Measurements from ENCODE around the gene HMX1.

The HMX1 gene

GRCh38 chr4:8838961-8839431, 32.6 kb downstream of the HMX1 start:
- peak; percentile 5 for DNase-seq

GRCh38 chr4:8838296-8838960, 33.2 kb downstream of the HMX1 start:
- no peak for DNase-seq

DNA sequence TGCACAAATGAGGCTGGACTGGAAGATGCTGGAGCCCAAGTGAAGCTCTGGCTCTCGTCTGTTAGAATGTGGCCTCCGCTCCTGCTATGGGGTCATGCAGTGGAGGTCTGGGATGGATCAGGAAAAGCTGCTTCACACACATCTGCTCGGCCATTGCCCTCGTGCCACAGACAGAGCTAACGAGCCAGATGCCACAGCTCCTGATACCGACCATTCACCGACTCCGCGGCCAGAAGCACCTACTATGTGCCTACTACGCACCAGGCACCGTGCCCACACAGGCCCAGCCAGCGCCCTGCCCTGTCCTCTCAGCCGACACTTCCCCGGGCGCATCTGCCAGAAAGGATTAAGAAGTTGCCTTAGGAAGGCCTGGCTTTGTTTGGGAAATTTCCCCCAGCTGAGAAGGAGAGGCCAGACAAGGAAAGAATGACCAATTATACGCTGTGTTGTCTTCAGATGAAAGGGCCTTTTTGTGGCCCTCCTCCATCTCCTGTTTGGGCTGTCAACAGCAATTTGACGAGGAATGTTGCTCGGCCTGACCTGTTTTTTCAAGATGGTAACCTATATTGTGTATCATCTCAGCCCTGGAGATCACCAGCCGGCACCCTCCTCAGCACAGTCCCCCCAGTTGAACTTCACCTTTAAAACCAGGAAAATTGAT, 34.3 kb downstream of the HMX1 start:
- peak; percentile 10 for DNase-seq

DNA sequence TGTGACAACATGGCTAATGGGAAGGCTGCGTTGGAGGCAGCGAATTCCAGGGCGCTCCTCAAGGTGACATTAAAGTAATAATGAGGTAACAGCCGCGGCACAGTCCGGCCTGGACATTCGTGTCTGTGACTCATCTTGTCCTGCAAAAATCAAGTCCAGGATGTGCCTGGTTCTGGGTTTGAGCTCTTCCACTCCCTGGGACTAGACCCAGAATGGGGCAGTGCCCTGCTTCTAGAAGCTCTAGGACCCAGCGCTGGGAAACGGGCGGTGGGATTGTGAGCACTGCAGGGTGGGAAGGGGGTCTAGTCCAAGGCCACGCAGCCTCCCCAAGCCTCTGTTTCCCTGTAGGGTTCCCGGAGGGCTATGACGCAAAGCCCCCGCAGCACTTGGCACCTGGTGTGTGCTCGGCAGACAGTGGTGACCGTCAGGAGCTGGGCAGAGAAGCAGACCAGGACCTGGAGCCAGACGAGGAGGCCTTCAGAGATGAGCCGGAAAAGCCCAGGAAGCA, 34.9 kb downstream of the HMX1 start:
- no peak for DNase-seq

DNA sequence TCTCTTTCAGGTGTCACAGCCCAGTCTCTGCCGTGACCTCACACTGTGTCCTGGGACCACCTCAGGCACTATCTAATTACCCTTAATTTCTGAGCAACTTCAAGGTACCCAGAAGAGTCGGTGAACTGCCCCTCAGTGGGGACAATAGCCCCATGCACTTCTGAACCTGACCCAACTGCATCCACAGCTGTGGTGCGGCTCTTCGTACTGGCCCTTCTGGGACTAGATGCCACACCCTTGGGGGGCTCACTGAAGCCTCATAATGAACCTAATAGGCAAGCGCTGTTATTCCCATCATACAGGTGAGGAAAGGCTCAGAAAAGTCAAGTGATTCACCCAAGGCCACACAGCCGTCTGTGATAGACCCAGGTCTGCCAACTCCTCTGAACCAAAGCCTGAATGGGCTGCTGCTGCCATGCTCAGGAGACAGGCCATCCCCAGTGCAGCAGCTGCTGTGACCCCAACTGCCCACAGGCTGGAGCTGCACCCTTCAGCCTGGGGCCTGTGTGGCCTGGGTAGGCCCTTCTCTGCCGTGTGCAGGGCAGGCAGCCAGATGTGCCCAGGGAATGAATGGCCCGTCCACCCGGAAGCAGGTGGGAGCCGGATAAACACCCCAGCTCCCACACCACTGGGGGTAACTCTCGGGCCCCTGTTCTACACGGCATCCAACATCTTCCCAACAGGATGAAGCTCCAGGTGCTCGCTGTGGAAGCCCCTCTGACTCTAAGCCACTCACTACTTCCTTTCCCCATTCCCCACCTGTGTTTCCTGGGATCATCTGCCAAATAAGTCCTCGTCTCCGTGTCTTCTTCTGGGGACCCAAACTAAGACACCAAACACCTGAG, 35.9 kb downstream of the HMX1 start:
- DNase-seq = peak; percentile 10

DNA sequence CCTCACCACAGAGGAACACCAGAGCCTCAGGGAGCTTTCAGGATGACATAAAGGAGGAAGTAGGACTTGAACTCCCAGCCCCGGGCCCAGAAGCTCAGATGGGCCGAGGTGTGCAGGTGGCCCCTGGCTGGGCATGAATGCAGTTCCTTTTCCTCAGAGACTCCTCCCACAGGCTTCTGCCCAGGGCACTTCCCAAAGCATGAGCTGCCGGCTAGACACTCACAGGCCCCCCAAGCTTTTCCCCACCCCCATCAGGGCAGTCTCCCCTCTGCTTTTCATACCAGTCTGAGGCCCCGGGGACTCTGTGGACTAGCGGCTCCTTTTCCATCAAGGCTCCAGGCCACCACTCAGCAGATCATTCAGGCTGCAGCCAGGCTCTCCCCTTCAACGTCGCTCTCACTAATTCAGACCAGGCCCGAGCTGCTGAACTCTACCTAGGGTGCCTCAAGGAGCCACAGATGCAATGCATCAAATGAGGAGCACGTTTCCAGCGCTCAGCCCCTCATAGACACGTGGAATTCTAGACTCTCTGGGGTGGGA, 36.9 kb downstream of the HMX1 start:
- DNase-seq = peak; percentile 6

DNA sequence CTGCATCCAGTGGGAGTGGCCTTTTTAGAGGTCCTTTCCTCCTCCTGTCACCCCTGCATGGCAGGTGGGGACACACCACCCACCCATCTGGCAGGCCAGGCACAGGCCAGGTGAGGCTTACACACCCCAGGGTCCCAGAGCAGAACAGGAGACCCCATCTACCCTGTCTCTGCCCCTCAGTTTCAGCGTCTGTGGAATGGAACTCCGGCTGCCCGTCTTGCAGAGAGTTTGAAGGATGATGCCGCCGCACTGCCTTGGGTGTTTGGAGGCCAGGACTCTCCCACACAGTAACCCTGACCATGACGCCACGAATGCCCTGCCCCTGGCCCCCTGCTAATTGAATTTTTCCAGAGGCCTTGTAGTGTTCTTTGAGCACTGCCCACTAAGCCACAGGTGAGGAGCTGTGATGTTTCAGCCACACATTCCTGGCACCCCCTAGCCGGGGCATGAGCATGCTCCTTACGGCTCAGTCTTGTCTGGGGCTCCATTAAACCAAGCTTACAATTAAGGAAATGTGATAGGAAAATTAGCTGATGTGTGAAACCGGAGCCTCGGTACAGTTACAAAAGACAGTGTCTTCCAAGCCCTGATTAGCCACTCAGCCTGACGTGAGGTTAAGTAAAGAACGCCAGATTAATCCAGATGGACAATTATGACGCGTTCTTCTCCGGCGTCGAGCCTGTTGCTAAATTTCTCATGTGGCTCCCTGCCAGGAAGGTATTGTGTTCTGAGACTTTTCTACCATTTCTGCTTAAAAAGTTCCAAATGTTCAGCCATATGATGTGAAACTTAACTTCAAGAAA, 39.3 kb downstream of the HMX1 start:
- DNase-seq = peak; percentile 35

- peak; percentile 5 for DNase-seq
These were observed 40.2 kb downstream of the HMX1 start for GRCh38 chr4:8831221-8832112.

DNA sequence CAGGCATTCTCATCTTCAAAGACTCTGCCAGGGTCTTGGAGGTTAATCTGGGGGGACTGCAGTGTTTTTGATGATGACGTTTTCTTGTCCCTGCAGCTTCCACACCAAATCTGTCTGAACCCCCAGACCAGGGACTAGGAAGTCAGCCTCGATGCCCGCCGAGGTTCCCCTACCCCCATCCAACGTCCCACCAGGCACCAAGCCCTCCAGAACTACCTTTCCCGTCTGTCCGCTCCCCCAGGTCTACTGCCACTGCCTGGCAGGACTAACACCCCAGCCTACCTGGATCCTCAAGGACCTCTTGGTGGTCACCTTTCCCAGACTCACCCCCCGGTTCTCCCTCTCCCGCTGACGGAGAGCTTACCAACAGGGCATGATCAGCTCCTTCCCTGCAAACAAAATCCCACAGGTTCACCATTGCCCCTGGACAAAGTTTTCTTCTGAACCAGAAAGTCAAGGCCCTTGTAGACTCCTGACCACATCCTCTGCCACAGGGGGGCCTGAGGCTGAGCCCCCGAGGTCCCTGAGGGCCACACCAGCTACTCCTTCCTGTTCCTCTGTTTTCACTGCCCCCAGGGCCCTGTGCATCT, 40.9 kb downstream of the HMX1 start:
- no peak for DNase-seq

GRCh38 chr4:8830056-8830455, 41.6 kb downstream of the HMX1 start:
- DNase-seq = no peak

DNA sequence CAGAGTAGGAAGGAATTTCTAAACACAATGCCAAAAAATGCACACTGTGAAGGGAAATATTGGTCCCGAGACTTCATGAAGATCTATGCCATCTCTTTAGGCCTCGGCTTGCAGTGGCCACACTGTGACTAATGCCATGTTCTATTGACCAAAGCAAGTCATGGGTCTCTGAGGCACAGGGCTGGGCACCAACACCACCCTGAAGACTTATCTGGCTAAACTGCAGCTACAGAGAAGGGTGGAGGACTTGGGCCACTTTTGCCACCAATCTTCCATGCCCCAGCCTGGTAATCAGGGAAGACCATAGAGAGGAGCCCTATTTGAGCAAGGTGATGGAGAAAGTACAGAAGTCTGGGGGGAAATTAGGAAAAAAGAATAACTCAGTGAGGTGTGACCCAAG, 42.1 kb downstream of the HMX1 start:
- no peak for DNase-seq

GRCh38 chr4:8828869-8829268, 42.8 kb downstream of the HMX1 start:
- no peak for DNase-seq

DNA sequence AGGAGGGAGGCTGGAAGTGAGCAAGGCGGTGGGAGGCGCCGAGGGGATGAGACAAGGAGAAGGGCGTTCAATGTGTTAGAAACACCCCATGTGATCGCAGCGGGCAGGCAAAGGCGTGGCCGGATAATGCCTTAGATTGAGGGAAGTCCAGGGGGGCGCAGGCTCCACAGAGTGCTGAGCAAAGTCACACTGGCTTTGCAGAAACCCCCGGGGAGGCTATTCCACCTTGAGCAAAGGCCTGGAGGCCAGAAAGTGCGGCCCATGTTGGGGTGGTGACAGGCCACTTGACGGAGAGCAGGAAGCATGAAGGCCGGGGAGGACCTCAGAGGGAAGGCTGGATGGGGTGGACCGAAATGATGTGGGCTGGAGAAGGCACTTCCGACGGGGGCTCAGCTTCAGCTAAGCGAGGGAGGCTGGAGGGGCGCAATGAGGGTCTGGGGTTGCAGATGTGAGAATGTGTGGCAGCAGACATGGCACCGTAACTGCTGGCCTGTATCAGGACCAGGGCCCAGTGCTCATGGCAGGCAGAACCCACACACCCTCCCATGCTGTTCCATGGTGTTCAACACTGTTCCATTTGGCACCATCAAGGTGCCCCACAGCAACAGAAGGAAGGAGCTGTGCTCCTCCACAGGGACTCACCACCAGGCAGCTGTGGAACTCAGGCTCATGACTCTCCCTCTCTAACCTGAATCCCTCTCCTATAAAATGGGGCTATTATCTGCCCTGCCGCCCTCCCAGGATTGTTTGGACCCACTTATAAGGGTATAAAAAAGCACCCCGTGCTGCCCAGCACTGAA, 50.3 kb downstream of the HMX1 start:
- no peak for DNase-seq

DNA sequence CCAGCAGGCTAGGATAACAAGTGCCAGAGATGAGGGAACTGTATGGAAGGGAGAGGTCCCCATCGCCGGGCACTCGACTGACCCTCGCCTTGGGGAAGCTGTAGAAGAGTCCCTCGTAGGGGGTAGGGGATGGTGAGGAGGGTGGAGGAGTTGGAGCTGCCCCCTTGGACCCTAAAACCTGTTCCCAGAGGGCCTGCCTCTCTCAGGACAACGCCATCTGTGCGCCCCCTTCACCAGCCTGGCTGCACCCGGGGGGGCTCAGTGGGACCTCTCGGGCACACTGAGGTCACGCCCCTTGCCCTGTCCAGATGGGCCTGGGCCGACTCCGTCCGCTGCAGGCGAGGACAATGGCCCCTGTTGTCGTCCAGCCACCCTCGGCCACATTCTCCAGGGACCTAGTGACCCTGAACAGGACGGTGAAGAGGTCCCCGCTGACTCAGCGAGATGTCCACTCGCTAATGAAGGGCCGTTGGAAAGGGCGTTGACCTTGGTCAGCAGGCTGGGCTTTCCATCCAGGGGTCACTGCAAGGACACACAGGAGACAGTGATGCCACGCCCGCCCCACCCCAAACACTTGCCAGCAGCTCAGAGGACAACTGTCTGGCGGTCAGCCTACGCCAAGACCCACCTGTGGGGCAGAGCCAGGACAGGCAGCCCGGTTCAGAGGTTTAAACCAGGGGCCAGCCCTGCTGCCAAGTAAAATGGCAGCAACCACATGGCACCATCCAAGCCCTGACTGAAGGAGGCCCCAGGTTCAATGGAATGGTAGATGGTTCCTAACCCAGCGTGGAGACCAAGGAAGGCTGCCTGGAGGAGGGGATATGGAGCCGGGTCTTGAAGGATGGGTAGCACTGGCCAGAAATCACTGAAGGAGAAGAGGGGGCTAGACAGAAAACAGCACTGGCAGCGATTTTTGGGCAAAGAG, 51.2 kb downstream of the HMX1 start:
- no peak for DNase-seq

DNA sequence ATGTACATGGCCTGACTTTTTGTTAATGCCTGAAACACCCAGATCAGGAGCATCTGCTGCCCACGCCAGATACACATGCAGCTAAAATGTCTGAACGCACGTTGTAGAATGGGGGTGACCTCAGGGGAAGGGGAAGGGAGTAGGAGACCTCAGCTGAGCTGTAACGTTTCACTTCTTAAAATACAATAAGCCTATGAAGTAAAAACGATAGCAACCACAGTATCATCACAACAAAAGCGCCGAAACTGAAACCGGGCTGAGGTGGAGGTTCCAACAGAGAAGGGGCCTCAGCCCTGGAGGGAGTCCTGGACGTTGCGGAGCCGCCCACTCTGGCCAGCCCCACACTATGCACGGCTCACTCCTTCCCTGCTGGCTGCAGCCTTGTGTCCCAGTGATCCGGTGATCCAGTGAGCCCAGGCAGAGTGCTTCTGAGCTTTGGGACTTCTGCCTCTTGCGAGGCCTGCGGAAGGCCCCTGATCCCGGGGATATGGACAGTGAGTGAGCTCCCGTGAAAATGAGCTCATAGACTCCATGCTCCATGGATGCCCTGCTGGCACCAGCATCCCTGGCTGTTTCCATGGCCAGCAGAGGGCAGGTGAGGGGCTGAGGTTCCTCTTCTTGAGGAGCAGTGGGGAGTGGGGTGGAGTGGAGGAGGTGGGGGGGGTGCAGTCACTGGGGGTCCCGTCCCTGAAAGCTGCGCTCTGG, 52.0 kb downstream of the HMX1 start:
- DNase-seq = no peak

GRCh38 chr4:8819019-8819418, 52.6 kb downstream of the HMX1 start:
- no peak for DNase-seq

DNA sequence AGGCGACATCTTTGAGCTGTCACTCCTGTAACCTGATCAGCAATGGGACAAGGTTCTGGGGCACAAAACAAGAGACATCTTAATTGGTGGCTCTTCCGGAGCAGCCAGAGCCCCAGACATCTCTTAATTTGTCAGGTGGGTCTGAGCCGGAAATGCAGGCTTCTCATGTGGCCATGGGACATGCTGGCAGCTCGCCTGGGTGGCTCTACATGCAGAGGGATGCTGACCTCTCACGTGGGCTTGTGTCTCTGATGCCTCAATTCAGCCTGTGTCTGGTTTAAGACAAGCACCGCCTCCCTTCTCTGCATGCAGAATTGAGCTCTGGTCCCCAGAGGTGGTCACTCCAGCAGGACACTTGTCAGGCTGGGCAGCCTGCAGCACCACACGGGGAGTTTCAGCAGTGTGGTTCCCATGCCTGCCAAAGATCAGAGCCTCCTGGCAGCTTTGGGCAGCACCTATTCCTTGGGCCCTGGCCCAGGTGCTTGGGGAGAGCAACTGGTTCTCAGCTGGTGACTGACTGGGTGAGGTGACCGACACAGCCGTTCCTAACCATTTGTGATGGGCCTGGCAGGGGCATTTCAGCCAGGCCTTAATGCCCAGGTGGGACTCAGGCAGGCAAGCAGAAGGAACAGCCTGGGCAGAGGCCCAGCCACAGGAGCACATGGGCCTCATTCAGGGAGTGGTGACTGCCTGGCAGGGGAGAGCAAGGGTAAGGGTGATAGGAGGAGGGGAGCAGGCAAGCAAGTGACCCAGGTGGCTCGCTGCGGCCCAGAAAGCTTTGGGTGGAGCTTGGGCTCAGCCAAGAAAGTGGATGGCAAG, 53.4 kb downstream of the HMX1 start:
- DNase-seq = peak; percentile 10

GRCh38 chr4:8817813-8818062, 53.9 kb downstream of the HMX1 start:
- no peak for DNase-seq
